SK-N-MC (cell line): ENCODE measurements around the gene APBA2.

Experiments used
- EZH2 ChIP-seq: fragments of 200-600 bp; sonication (generic); IDR thresholded peaks from one replicate; pipeline ENCODE4 v1.6.1; 2017; ENCODE audit warnings: antibody characterized with exemption
- FOXP2 ChIP-seq: optimal IDR thresholded peaks from 2 replicates; pipeline ENCODE3; 2011; ENCODE audit warnings: mild to moderate bottlenecking, moderate library complexity; ENCODE audit not compliant: insufficient read depth; ENCODE audit errors: extremely low read length, control extremely low read depth
- POLR2AphosphoS5 ChIP-seq: IDR thresholded peaks from 2 replicates; pipeline ENCODE4 v1.6.1; 2012; ENCODE audit warnings: mild to moderate bottlenecking, low read depth, low read length, borderline replicate concordance

GRCh38 chr15:28930476-28931291 is 44.9 kb downstream of the APBA2 start:
- no peak for TF ChIP-seq POLR2AphosphoS5
- no peak for TF ChIP-seq EZH2
- no peak for TF ChIP-seq FOXP2
